Aorta (tissue), 5 donors: ENCODE data around the gene PAGE1. TPM values are rescaled to one million over a fixed set of nuclear protein-coding genes. Genes with fewer than 3 reads are reported as not detected.

Experiments
- ATAC-seq: fragments of 200-7000 bp; cut with Tn5 transposase; one replicate; pipeline ENCODE4 v1.9.1; 2022; ENCODE audit warnings: moderate library complexity; ENCODE audit not compliant: low FRiP score
- DNase-seq, 2 donors: peaks; one replicate each; pipeline ENCODE4 v3.0.0-alpha.2; 2020
- H3K27ac ChIP-seq, 2 donors: one replicate each; pipeline ENCODE4 v1.5.1; 2013; ENCODE audit warnings: low read length in 2 of 2, mild to moderate bottlenecking in 2 of 2, moderate library complexity in 2 of 2, control low read depth in 1 of 2, inconsistent platforms in 1 of 2, low read depth in 1 of 2
- H3K27me3 ChIP-seq, 2 donors: one replicate each; pipeline ENCODE4 v1.6.1; 2013; ENCODE audit warnings: control low read depth in 1 of 2, low read length in 1 of 2, mild to moderate bottlenecking in 1 of 2, moderate library complexity in 1 of 2; ENCODE audit not compliant: insufficient read depth in 2 of 2, control insufficient read depth in 1 of 2
- H3K36me3 ChIP-seq, 2 donors: one replicate each; pipeline ENCODE4 v1.6.1; 2013; ENCODE audit warnings: control low read depth in 1 of 2, low read length in 1 of 2, mild to moderate bottlenecking in 1 of 2; ENCODE audit not compliant: insufficient read depth in 2 of 2, control insufficient read depth in 1 of 2
- H3K4me1 ChIP-seq, 2 donors: one replicate each; pipeline ENCODE4 v1.6.1; 2013; ENCODE audit warnings: low read length in 2 of 2, control low read depth in 1 of 2, mild to moderate bottlenecking in 1 of 2, moderate library complexity in 1 of 2; ENCODE audit not compliant: insufficient read depth in 2 of 2, control insufficient read depth in 1 of 2
- H3K4me3 ChIP-seq, 2 donors: one replicate each; pipeline ENCODE4 v1.5.1; 2013; ENCODE audit warnings: low read length in 2 of 2, control low read depth in 1 of 2, mild to moderate bottlenecking in 1 of 2
- H3K9me3 ChIP-seq: one replicate; pipeline ENCODE4 v1.6.1; 2013; ENCODE audit warnings: mild to moderate bottlenecking, low read length; ENCODE audit not compliant: control insufficient read depth
- WGBS, 2 donors: extraction: QIAGEN DNeasy Blood & Tissue Kit; methylation state at CpG; one replicate each; pipeline ENCODE4 v1.1.7; 2013; 5-methylcytosine and 5-hydroxymethylcytosine counted together
- intact Hi-C, 2 donors: fragments of 100-400 bp; cut with DNase I; formaldehyde crosslinking; loops; one replicate each; pipeline versions ENCODE4 v1.14.2 to v1.15.0; 2022
- polyA plus RNA-seq, 2 donors: library from polyadenylated mRNA; stranded (reverse); fragments of 200-250 nt; gene quantifications; one replicate each; pipeline ENCODE4 v1.2.3, GENCODE V29; 2013
- total RNA-seq, 2 donors: library from RNA; stranded (reverse); fragmentation: NEBNext Ultra II Directional; extraction: Animal tissue kit (Norgen Biotek cat#: 25700); gene quantifications; one replicate each; pipeline ENCODE4 v1.2.1, GENCODE V29; 2021
- donor health status: healthy with polysubstance abuse.
- donor health status: Bipolar disorder and iron deficiency.
- donor health status: DM: no; HTN: no; CAD: no.
- donor health status: DM: no; HTN: no; CAD: no.
- donor health status: DM: yes; HTN: yes; CAD: no.

The PAGE1 gene
- total and polyA plus RNA-seq, 4 donors: not detected

DNA sequence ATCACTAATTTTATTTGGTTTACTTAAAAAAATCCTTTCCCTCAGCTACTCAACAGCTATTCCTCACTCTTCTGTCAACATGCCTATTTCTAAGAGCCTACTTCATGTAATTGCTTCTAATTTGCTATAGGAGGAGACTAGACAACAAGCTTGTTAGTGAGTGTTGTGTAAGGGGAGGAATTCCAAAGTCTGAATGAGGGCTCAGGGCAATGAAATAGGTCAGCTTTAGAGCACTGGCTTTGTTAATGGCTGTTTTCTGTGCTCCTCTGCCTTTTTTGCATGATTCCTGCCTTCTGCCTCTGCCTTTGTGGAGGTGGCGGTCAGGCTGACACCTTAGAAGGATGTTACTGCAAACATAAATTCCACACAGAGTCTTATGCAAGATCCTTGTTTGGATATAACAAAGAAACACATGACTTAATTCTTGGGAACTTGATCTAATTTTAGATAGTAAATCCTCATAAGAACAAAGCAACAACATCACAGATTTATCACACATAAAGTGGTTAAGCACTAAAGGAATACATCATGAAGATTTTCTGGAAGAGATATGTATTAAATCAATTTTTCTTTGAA is 15.0 kb upstream of the PAGE1 start:
- H3K9me3 ChIP-seq: no peaks in the 10 kb centered on the region
- DNase-seq (no peak), ATAC-seq (no peak)
- no peak overlapping the region for H3K27ac ChIP-seq
- 70 to 72% methylated on average over 1 of the region's 1 CpG for WGBS, 2 donors
- no peaks in the 10 kb centered on the region for H3K36me3 ChIP-seq
- intact Hi-C loops: no loop called here
- H3K27me3 ChIP-seq: no peaks in the 10 kb centered on the region
- no peak overlapping the region for H3K4me3 ChIP-seq
- no peaks in the 10 kb centered on the region for H3K4me1 ChIP-seq

DNA sequence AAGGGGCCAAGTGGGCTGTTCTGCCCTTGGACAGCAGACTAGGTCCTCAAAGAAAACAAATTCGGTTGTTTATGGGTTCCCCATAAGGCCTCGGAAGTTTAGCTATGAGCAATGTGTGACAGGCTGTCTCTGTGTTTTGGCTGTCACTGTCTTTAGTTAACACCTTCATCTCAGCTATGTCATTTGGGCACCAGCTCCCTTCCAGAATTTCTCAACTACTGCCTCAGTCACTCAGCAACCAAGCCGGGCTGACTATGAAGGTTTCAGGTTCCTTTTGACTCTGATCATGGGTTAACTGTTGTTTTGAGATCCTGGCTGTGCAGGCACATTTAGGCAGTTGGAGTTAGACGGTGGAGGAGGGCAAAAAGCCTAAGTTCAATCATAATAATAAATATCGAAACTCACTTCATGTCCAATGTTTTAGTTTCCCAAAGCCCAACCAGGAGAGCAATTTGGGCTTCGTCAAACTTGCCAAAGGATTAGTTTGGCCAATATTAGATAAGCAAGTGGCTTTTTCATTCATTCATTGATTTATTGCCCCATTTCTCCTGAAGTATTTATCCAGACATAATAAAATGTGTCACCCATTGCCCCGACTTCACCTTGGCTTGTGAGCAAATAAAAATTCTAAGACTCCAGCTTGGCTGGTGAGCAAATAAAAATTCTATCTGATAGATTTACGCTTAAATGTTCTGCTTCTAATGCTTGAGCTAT is 9.1 kb upstream of the PAGE1 start:
- no peak for ATAC-seq
- Histone ChIP-seq H3K9me3 (no peaks in the 10 kb centered on the region), H3K36me3 (no peaks in the 10 kb centered on the region), H3K27ac (no peak overlapping the region), H3K27me3 (no peaks in the 10 kb centered on the region), H3K4me3 (no peak overlapping the region), H3K4me1 (no peaks in the 10 kb centered on the region)
- intact Hi-C loops: no loop called here
- DNase-seq: no peak
- 18 to 26% methylated on average over 8 of the region's 8 CpGs for WGBS, 2 donors

- H3K27me3 ChIP-seq: no peaks in the 10 kb centered on the region
- no peaks in the 10 kb centered on the region for H3K36me3 ChIP-seq
- WGBS, 2 donors: 22 to 34% methylated on average over 5 of the region's 5 CpGs
- ATAC-seq: no peak
- intact Hi-C loops: no loop called here
- no peaks in the 10 kb centered on the region for H3K9me3 ChIP-seq
- no peak for DNase-seq
- no peak overlapping the region for H3K4me3 ChIP-seq
- H3K4me1 ChIP-seq: no peaks in the 10 kb centered on the region
- H3K27ac ChIP-seq: no peak overlapping the region
Measured at GRCh38 chrX:49701933-49702332, 6.1 kb upstream of the PAGE1 start.

DNA sequence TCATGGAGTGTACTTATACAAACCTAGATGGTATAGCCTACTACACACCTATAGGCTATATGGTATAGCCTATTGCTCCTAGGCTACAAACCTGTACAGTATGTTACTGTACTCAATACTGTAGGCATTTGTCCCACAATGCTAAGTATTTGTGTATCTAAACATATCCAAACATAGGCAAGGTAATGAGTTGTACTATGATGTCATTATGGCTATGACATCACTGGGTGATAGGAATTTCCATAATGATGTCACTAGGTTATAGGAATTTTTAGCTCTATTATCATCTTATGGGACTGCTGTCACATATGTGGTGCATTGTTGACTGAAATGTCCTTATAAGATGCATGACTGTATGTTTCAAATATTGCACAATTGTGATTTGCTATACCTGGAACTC is 5.5 kb upstream of the PAGE1 start:
- H3K27ac ChIP-seq: no peak overlapping the region
- DNase-seq: no peak
- no peak for ATAC-seq
- no peak overlapping the region for H3K4me3 ChIP-seq
- intact Hi-C loops: no loop called here
- H3K36me3 ChIP-seq: no peaks in the 10 kb centered on the region
- no peaks in the 10 kb centered on the region for H3K9me3 ChIP-seq
- no peaks in the 10 kb centered on the region for H3K27me3 ChIP-seq
- H3K4me1 ChIP-seq: no peaks in the 10 kb centered on the region

DNA sequence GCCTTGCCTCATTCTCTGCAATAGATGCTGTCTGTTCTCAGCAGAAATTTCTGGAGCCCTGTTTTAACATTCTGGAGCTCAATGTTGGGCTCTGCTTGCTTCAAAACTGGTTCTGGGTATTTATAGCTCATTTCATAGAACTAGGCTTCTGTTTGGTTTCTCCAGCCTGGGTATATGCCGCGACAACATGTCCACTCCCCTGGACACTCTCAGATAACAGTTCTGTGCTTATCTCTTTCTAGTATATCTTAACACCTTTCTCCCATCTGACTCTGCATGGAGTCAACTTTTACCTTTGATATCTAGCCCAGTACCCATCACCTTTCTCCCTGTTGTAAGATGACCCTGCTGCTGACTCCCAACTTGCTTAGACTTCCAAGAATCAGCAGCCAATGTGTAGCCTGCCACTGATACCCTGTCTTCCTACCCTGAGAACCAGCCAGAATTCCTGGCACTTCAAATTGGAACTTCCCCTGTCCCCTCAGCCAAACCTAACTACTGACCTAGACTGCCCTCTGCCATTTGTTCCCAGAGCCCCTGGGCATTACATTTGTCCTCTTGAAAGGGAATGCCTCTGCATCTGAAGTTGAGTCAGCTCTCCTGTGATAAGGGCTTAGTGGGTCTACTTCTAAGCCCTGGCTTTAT is 20.6 kb downstream of the PAGE1 start:
- Histone ChIP-seq H3K27me3 (no peaks in the 10 kb centered on the region), H3K27ac (no peak overlapping the region), H3K4me1 (no peaks in the 10 kb centered on the region), H3K36me3 (no peaks in the 10 kb centered on the region), H3K9me3 (no peaks in the 10 kb centered on the region), H3K4me3 (no peak overlapping the region)
- 70 to 71% methylated on average over 2 of the region's 2 CpGs for WGBS, 2 donors
- intact Hi-C loops: no loop called here
- ATAC-seq (no peak), DNase-seq (no peak)

DNA sequence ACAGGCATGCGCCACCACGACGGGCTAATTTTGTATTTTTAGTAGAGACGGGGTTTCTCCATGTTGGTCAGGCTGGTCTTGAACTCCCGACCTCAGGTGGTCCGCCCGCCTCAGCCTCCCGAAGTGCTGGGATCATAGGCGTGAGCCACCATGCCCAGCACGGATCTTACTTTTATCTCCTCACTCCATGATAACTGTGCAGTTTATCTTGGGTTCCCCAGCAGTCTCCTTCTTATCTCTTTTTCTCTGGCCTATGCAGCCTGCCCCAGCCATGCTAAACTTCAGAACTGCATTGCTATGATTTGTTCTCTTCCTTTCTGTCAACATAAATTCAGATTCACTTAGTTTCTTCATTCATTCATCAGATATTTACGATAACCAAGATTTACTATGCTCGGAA is 22.4 kb downstream of the PAGE1 start:
- WGBS, 2 donors: 85% methylated on average over 12 of the region's 12 CpGs
- Histone ChIP-seq H3K36me3 (no peaks in the 10 kb centered on the region), H3K4me1 (no peaks in the 10 kb centered on the region), H3K4me3 (no peak overlapping the region), H3K27ac (no peak overlapping the region), H3K9me3 (no peaks in the 10 kb centered on the region), H3K27me3 (no peaks in the 10 kb centered on the region)
- DNase-seq: no peak
- no peak for ATAC-seq
- intact Hi-C loops: no loop called here

GRCh38 chrX:49664824-49665223 is 31.0 kb downstream of the PAGE1 start:
- WGBS, 2 donors: 73 to 75% methylated on average over 10 of the region's 10 CpGs
- Histone ChIP-seq H3K36me3 (no peaks in the 10 kb centered on the region), H3K27me3 (no peaks in the 10 kb centered on the region), H3K9me3 (no peaks in the 10 kb centered on the region), H3K4me1 (no peaks in the 10 kb centered on the region), H3K4me3 (no peak overlapping the region), H3K27ac (no peak overlapping the region)
- ATAC-seq (no peak), DNase-seq (no peak)
- intact Hi-C loops: no loop called here

DNA sequence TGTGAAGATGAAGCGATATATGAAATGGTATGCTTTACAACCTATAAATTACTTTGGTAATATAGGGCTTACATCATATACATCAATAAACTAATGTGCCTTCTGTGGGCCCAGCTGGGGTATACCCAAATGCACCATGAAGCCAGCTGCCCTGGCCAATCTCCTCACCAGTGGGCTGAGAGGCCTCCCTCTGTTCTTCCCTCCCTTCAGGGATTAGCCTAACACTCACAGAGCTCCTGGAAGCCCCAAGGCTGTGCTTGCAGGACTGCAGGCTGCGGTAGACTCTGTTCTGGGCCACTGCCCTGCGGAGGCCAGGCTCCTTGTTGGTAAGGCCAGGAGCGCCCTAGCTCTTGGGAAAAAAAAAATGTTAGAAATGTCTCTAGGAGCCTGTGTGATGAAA is 33.9 kb downstream of the PAGE1 start:
- WGBS, 2 donors: 84% methylated on average over 4 of the region's 4 CpGs
- ATAC-seq: no peak
- Histone ChIP-seq H3K36me3 (no peaks in the 10 kb centered on the region), H3K9me3 (no peaks in the 10 kb centered on the region), H3K4me3 (no peak overlapping the region), H3K4me1 (no peaks in the 10 kb centered on the region), H3K27ac (no peak overlapping the region), H3K27me3 (no peaks in the 10 kb centered on the region)
- DNase-seq: no peak
- intact Hi-C loops: no loop called here

DNA sequence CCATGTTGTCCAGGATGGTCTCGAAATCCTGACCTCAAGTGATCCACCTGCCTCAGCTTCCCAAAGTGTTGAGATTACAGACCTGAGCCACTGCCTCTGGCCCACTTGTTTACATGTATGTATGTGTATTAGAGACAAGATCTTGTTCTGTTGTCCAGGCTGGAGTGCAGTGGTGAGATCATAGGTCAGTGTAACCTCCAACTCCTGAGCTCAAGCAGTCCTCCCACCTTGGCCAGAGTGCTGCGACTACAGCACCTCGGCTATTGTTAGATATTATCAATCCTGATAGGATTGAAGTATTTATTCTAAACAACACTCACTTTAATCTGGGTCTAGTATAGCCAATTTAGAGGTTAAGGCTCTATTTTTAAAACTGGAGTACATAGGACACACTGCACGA is 36.0 kb downstream of the PAGE1 start:
- H3K4me1 ChIP-seq: no peaks in the 10 kb centered on the region
- H3K27ac ChIP-seq: no peak overlapping the region
- no peaks in the 10 kb centered on the region for H3K36me3 ChIP-seq
- DNase-seq: no peak
- ATAC-seq: no peak
- no peaks in the 10 kb centered on the region for H3K9me3 ChIP-seq
- H3K4me3 ChIP-seq: no peak overlapping the region
- 55 to 59% methylated on average over 4 of the region's 4 CpGs for whole genome bisulfite sequencing, 2 donors
- intact Hi-C loops: no loop called here
- H3K27me3 ChIP-seq: no peaks in the 10 kb centered on the region
